ENCODE data around the gene CPHXL2. TPM values are rescaled to one million over a fixed set of nuclear protein-coding genes. Genes with fewer than 3 reads are reported as not detected.

CPHXL2 gene
- total RNA-seq, 1 experiment from 2014 or later = not detected

- Histone ChIP-seq H3K4me3 (ENCODE audit: low read length) (no peak overlapping the region), H3K36me3 (ENCODE audit: low read depth, low read length) (no peaks in the 10 kb centered on the region), H4K20me1 (ENCODE audit: low read length) (no peaks in the 10 kb centered on the region), H3K4me2 (ENCODE audit: low read length) (no peak overlapping the region), H2AFZ (ENCODE audit: low read length) (no peak overlapping the region), H3K9me3 (ENCODE audit: low read length) (peaks cover 8% of the 10 kb centered on the region; the same call in 1 of the 2 replicates), H3K9ac (ENCODE audit: low read length) (no peak overlapping the region), H3K4me1 (ENCODE audit: insufficient read depth, low read length) (no peaks in the 10 kb centered on the region), H3K9me2 (replicated peaks; ENCODE audit: low read length) (no peaks in the 10 kb centered on the region), H3K27ac (ENCODE audit: low read length) (no peak overlapping the region), H3K79me2 (ENCODE audit: low read length) (no peaks in the 10 kb centered on the region), H3F3A (ENCODE audit: low read length, unreplicated experiment) (no peaks in the 10 kb centered on the region), H3K27me3 (ENCODE audit: low read length) (no peaks in the 10 kb centered on the region)
- ChIA-PET POLR2A (ENCODE audit: unreplicated experiment) (no interaction called here), CTCF (no interaction called here)
- ATAC-seq (no peak), DNase-seq (no peak)
- intact Hi-C loops (cut with micrococcal nuclease) = no loop called here
- no TSS peak for BruUV-seq (replicated peaks)
- TF ChIP-seq EZH2 (IDR thresholded peaks at IDR 0.05; ENCODE audit: low read length, unreplicated experiment) (no peak), EZH2phosphoT487 (IDR thresholded peaks at IDR 0.05; ENCODE audit: borderline replicate concordance, low read length) (no peak)
Observed at GRCh38 chr16:75714661-75715060, 37.9 kb upstream of the CPHXL2 start.

GRCh38 chr16:75710344-75710743 is 33.5 kb upstream of the CPHXL2 start:
- DNase-seq (no peak), ATAC-seq (no peak)
- CTCF ChIA-PET = no interaction called here
- no peak overlapping the region for H3K4me2 ChIP-seq (ENCODE audit: low read length)
- H3K9ac ChIP-seq (ENCODE audit: low read length) = no peak overlapping the region
- no peaks in the 10 kb centered on the region for H4K20me1 ChIP-seq (ENCODE audit: low read length)
- no peaks in the 10 kb centered on the region for H3K4me1 ChIP-seq (ENCODE audit: insufficient read depth, low read length)
- no peaks in the 10 kb centered on the region for H3F3A ChIP-seq (ENCODE audit: low read length, unreplicated experiment)
- H3K79me2 ChIP-seq (ENCODE audit: low read length) = no peaks in the 10 kb centered on the region
- H3K36me3 ChIP-seq (ENCODE audit: low read depth, low read length) = no peaks in the 10 kb centered on the region
- peaks cover 8% of the 10 kb centered on the region; the same call in 1 of the 2 replicates for H3K9me3 ChIP-seq (ENCODE audit: low read length)
- H3K27me3 ChIP-seq (ENCODE audit: low read length) = no peaks in the 10 kb centered on the region
- no peak overlapping the region for H2AFZ ChIP-seq (ENCODE audit: low read length)
- H3K4me3 ChIP-seq (ENCODE audit: low read length) = no peak overlapping the region
- H3K27ac ChIP-seq (ENCODE audit: low read length) = no peak overlapping the region
- POLR2A ChIA-PET (ENCODE audit: unreplicated experiment) = no interaction called here
- no TSS peak for BruUV-seq (replicated peaks)
- H3K9me2 ChIP-seq (replicated peaks; ENCODE audit: low read length) = no peaks in the 10 kb centered on the region
- intact Hi-C loops (cut with micrococcal nuclease) = no loop called here
- TF ChIP-seq EZH2phosphoT487 (IDR thresholded peaks at IDR 0.05; ENCODE audit: borderline replicate concordance, low read length) = no peak
- TF ChIP-seq, protein P1, sequence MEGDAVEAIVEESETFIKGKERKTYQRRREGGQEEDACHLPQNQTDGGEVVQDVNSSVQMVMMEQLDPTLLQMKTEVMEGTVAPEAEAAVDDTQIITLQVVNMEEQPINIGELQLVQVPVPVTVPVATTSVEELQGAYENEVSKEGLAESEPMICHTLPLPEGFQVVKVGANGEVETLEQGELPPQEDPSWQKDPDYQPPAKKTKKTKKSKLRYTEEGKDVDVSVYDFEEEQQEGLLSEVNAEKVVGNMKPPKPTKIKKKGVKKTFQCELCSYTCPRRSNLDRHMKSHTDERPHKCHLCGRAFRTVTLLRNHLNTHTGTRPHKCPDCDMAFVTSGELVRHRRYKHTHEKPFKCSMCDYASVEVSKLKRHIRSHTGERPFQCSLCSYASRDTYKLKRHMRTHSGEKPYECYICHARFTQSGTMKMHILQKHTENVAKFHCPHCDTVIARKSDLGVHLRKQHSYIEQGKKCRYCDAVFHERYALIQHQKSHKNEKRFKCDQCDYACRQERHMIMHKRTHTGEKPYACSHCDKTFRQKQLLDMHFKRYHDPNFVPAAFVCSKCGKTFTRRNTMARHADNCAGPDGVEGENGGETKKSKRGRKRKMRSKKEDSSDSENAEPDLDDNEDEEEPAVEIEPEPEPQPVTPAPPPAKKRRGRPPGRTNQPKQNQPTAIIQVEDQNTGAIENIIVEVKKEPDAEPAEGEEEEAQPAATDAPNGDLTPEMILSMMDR (conservative IDR thresholded peaks at IDR 0.05; ENCODE audit: low read depth, low read length) = no peak
- TF ChIP-seq EZH2 (IDR thresholded peaks at IDR 0.05; ENCODE audit: low read length, unreplicated experiment) = no peak

GRCh38 chr16:75703306-75703705 is 26.5 kb upstream of the CPHXL2 start:
- no peaks in the 10 kb centered on the region for H3K27me3 ChIP-seq (ENCODE audit: low read length)
- TF ChIP-seq EZH2phosphoT487 (IDR thresholded peaks at IDR 0.05; ENCODE audit: borderline replicate concordance, low read length) (no peak), EZH2 (IDR thresholded peaks at IDR 0.05; ENCODE audit: low read length, unreplicated experiment) (no peak)
- TF ChIP-seq, protein P1 (conservative IDR thresholded peaks at IDR 0.05; ENCODE audit: low read depth, low read length) = no peak
- no peaks in the 10 kb centered on the region for H3F3A ChIP-seq (ENCODE audit: low read length, unreplicated experiment)
- H3K9me2 ChIP-seq (replicated peaks; ENCODE audit: low read length) = no peaks in the 10 kb centered on the region
- intact Hi-C loops (cut with micrococcal nuclease) = no loop called here
- no peak overlapping the region for H3K27ac ChIP-seq (ENCODE audit: low read length)
- ChIA-PET CTCF (no interaction called here), POLR2A (ENCODE audit: unreplicated experiment) (no interaction called here)
- no peaks in the 10 kb centered on the region for H4K20me1 ChIP-seq (ENCODE audit: low read length)
- no peak overlapping the region for H2AFZ ChIP-seq (ENCODE audit: low read length)
- H3K4me2 ChIP-seq (ENCODE audit: low read length) = no peak overlapping the region
- no peaks in the 10 kb centered on the region for H3K9me3 ChIP-seq (ENCODE audit: low read length)
- no peak overlapping the region for H3K9ac ChIP-seq (ENCODE audit: low read length)
- ATAC-seq = no peak
- H3K4me3 ChIP-seq (ENCODE audit: low read length) = no peak overlapping the region
- no peaks in the 10 kb centered on the region for H3K36me3 ChIP-seq (ENCODE audit: low read depth, low read length)
- BruUV-seq (replicated peaks) = no TSS peak
- H3K79me2 ChIP-seq (ENCODE audit: low read length) = no peaks in the 10 kb centered on the region
- H3K4me1 ChIP-seq (ENCODE audit: insufficient read depth, low read length) = no peaks in the 10 kb centered on the region
- no peak for DNase-seq
